Nephron progenitor cell (in vitro differentiated cells): ENCODE results near the gene FOXP4.

ENCODE experiments used
- DNase-seq: peaks from one replicate; pipeline ENCODE4 v3.0.0; 2021
- H3K27ac Mint-ChIP-seq: 2 replicates; pipeline ENCODE4 v1.8.0; 2021; ENCODE audit warnings: mild to moderate bottlenecking, moderate library complexity, mixed read lengths
- H3K27me3 Mint-ChIP-seq: 2 replicates; pipeline ENCODE4 v1.8.0; 2021; ENCODE audit warnings: mild to moderate bottlenecking, low read depth, mixed read lengths; ENCODE audit not compliant: poor library complexity
- H3K36me3 Mint-ChIP-seq: 2 replicates; pipeline ENCODE4 v1.8.0; 2021; ENCODE audit warnings: low read depth, mixed read lengths
- H3K4me1 Mint-ChIP-seq: 2 replicates; pipeline ENCODE4 v1.8.0; 2021; ENCODE audit warnings: mixed read lengths
- H3K4me3 Mint-ChIP-seq: 2 replicates; pipeline ENCODE4 v1.8.0; 2021; ENCODE audit warnings: mild to moderate bottlenecking, moderate library complexity, mixed read lengths
- H3K9me3 Mint-ChIP-seq: 2 replicates; pipeline ENCODE4 v1.8.0; 2021; ENCODE audit warnings: mild to moderate bottlenecking, moderate library complexity, mixed read lengths
- CTCF ChIP-seq: fragments of 200-600 bp; sonication (generic); IDR thresholded peaks from 2 replicates; pipeline ENCODE4 v1.5.0; 2021; ENCODE audit warnings: antibody characterized with exemption

The FOXP4 gene

GRCh38 chr6:41573985-41574384 lies 27.8 kb downstream of the FOXP4 start:
- Mint-ChIP-seq H3K4me1 (peaks cover 100% of the 10 kb centered on the region), H3K9me3 (no peaks in the 10 kb centered on the region), H3K36me3 (peaks cover 17% of the 10 kb centered on the region), H3K27ac (no peak overlapping the region), H3K4me3 (no peak overlapping the region), H3K27me3 (peaks cover 9% of the 10 kb centered on the region)
- no peak for TF ChIP-seq CTCF
- DNase-seq, result no peak

DNA sequence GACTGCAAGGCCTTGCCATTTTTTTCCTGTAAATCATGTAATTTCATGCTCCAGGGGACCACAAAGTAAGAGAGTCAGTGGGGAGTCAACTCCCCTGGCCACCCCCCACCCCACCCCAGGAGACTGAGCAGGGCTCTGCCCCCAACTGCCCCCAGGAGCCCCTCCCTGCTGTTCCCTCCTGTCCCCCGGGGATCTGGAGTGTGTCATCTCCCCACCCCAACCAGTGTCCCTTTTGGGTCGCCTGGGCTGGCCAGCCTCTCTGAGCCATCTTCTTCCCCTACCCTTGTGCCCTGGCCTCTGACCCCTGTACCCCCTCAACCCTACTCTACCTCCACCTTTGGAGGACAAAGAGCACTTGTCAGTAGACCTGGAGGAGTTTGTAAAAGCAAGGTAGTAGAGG lies 29.4 kb downstream of the FOXP4 start:
- no peak for TF ChIP-seq CTCF
- Mint-ChIP-seq H3K27ac (peak overlapping the region; percentile 89), H3K9me3 (no peaks in the 10 kb centered on the region)

GRCh38 chr6:41576667-41577066 lies 30.5 kb downstream of the FOXP4 start:
- H3K4me1 Mint-ChIP-seq, result peaks cover 100% of the 10 kb centered on the region
- peak overlapping the region; percentile 56 for H3K4me3 Mint-ChIP-seq
- peaks cover 18% of the 10 kb centered on the region for H3K27me3 Mint-ChIP-seq
- no peaks in the 10 kb centered on the region for H3K9me3 Mint-ChIP-seq
- no peak for DNase-seq
- H3K27ac Mint-ChIP-seq, result peak overlapping the region; percentile 99
- H3K36me3 Mint-ChIP-seq, result peaks cover 44% of the 10 kb centered on the region
- TF ChIP-seq CTCF, result no peak

More for the DNA sequence above, 29.4 kb downstream of the FOXP4 start:
- Mint-ChIP-seq H3K4me1 (peaks cover 100% of the 10 kb centered on the region), H3K4me3 (peak overlapping the region; percentile 44), H3K27me3 (peaks cover 12% of the 10 kb centered on the region), H3K36me3 (peaks cover 33% of the 10 kb centered on the region)
- no peak for DNase-seq

DNA sequence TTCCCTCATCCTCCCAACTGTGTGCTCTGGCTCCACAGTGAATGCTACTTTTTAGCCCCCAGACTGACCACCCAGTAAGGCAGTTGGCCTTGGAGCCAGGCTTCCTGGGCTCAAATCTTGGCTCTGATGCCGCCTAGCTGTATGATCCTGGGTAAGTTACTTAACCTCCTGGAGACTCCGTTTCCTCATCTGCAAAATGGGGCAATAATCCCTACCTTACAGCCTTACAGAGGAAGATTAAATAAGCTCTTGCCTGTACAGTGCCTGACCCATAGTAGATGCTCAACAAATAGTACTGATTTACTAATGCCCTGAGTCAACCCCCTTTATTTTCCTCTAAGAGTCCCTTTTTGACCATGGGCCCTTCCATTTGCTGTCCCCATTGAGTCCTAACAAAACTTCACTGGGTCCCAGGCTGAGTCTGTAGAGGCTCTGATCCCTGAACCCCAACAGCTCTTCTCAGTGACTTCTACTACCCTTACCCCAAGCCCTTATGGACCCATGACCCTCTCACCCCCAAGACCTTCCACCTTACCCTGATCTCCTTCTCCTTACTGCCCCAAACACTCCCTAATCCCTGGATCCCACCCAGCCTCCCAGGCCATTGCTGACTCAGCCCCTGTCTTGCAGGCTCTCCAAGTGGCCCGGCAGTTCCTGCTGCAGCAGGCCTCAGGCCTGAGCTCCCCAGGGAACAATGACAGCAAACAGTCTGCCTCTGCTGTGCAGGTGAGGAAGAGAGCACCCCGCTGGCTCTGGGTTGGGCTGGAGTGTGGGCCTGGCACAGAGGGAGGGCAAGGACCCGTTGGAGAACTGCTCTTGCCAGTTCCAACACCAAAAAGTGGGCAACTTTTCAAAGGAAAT lies 31.4 kb downstream of the FOXP4 start:
- H3K27ac Mint-ChIP-seq, result peak overlapping the region; percentile 99
- peaks cover 49% of the 10 kb centered on the region for H3K36me3 Mint-ChIP-seq
- TF ChIP-seq CTCF, result no peak
- DNase-seq, result no peak
- no peaks in the 10 kb centered on the region for H3K9me3 Mint-ChIP-seq
- peaks cover 15% of the 10 kb centered on the region for H3K27me3 Mint-ChIP-seq
- H3K4me1 Mint-ChIP-seq, result peaks cover 100% of the 10 kb centered on the region
- peak overlapping the region; percentile 73 for H3K4me3 Mint-ChIP-seq

GRCh38 chr6:41578217-41579087 lies 32.3 kb downstream of the FOXP4 start:
- Mint-ChIP-seq H3K27ac (peak overlapping the region; percentile 99), H3K4me1 (peaks cover 100% of the 10 kb centered on the region), H3K27me3 (peaks cover 12% of the 10 kb centered on the region), H3K9me3 (no peaks in the 10 kb centered on the region), H3K4me3 (peak overlapping the region; percentile 73), H3K36me3 (peaks cover 44% of the 10 kb centered on the region)
- no peak for TF ChIP-seq CTCF
- DNase-seq, result peak; percentile 70
